Endodermal cell (in vitro differentiated cells): Measurements from ENCODE around the gene JARID2. TPM values are rescaled to one million over a fixed set of nuclear protein-coding genes. Genes with fewer than 3 reads are reported as not detected.

Experiments
- DNase-seq: peaks from one replicate; pipeline ENCODE4 v3.0.0-alpha.2; 2017
- H3K27ac ChIP-seq: 2 replicates; pipeline ENCODE4 v1.5.1; 2013; ENCODE audit warnings: mild to moderate bottlenecking, low read depth, low read length, moderate library complexity
- H3K27me3 ChIP-seq: 2 replicates; pipeline ENCODE4 v1.6.1; 2013; ENCODE audit warnings: mild to moderate bottlenecking, low read length, moderate library complexity; ENCODE audit not compliant: insufficient read depth, control insufficient read depth, poor library complexity, severe bottlenecking
- H3K36me3 ChIP-seq: 2 replicates; pipeline ENCODE4 v1.7.0; 2013; ENCODE audit warnings: mild to moderate bottlenecking, low read length, moderate library complexity; ENCODE audit not compliant: control insufficient read depth, insufficient read depth
- H3K4me1 ChIP-seq: one replicate; pipeline ENCODE4 v1.7.0; 2013; ENCODE audit warnings: low read length; ENCODE audit not compliant: control insufficient read depth, insufficient read depth
- H3K4me3 ChIP-seq: 2 replicates; pipeline ENCODE4 v1.5.1; 2013; ENCODE audit warnings: mild to moderate bottlenecking, low read length, moderate library complexity
- H3K9ac ChIP-seq: 2 replicates; pipeline ENCODE4 v1.6.1; 2013; ENCODE audit warnings: mild to moderate bottlenecking, low read length, moderate library complexity; ENCODE audit not compliant: poor library complexity, severe bottlenecking; ENCODE audit errors: extremely low read depth
- H3K9me3 ChIP-seq: 2 replicates; pipeline ENCODE4 v1.6.1; 2013; ENCODE audit warnings: mild to moderate bottlenecking, low read length, moderate library complexity; ENCODE audit not compliant: control insufficient read depth
- H3K27ac Mint-ChIP-seq: 2 replicates; pipeline ENCODE4 v1.8.0; 2020; ENCODE audit warnings: mixed read lengths
- H3K27me3 Mint-ChIP-seq: 2 replicates; pipeline ENCODE4 v1.8.0; 2021; ENCODE audit warnings: mild to moderate bottlenecking, mixed read lengths; ENCODE audit not compliant: insufficient read depth
- H3K36me3 Mint-ChIP-seq: 2 replicates; pipeline ENCODE4 v1.8.0; 2020; ENCODE audit warnings: low read depth, mixed read lengths
- H3K4me1 Mint-ChIP-seq: 2 replicates; pipeline ENCODE4 v1.8.0; 2020; ENCODE audit warnings: mixed read lengths
- H3K4me3 Mint-ChIP-seq: 2 replicates; pipeline ENCODE4 v1.8.0; 2020; ENCODE audit warnings: mild to moderate bottlenecking, moderate library complexity, mixed read lengths
- H3K9me3 Mint-ChIP-seq: 2 replicates; pipeline ENCODE4 v1.8.0; 2020; ENCODE audit warnings: mild to moderate bottlenecking, mixed read lengths
- CTCF ChIP-seq: fragments of 200-600 bp; sonication (generic); conservative IDR thresholded peaks from 2 replicates; pipeline ENCODE4 v1.5.0; 2021; ENCODE audit warnings: antibody characterized with exemption, mild to moderate bottlenecking
- WGBS, 2 experiments: methylation state at CpG; one replicate each; pipeline versions ENCODE4 v1.1.5 to v1.1.7; 2013; ENCODE audit warnings: missing lambda C conversion rate in 2 of 2, mixed read lengths in 1 of 2; ENCODE audit not compliant: insufficient coverage in 1 of 2, insufficient read length in 1 of 2; 5-methylcytosine and 5-hydroxymethylcytosine counted together
- total RNA-seq, 2 donors: library from RNA; stranded (reverse); fragmentation: NEBNext Ultra II Directional in 1 of 2; extraction: Animal tissue kit (Norgen Biotek cat#: 25700) in 1 of 2; gene quantifications; 2 replicates in 1 of 2; 3 replicates in 1 of 2; pipeline ENCODE4 v1.2.1, GENCODE V29; 2021

JARID2 gene
- total RNA-seq, 2 donors from 2014 or later = 42.5 to 77.0 TPM

GRCh38 chr6:15290962-15291704 is 45.3 kb downstream of the JARID2 start:
- H3K4me3 Mint-ChIP-seq = no peak overlapping the region
- Histone ChIP-seq H3K9ac (no peak overlapping the region), H3K27me3 (no peaks in the 10 kb centered on the region), H3K4me3 (no peak overlapping the region), H3K9me3 (no peaks in the 10 kb centered on the region), H3K4me1 (no peaks in the 10 kb centered on the region), H3K36me3 (peaks cover 19% of the 10 kb centered on the region), H3K27ac (no peak overlapping the region)
- no peak for DNase-seq
- H3K4me1 Mint-ChIP-seq = peaks cover 17% of the 10 kb centered on the region
- H3K27me3 Mint-ChIP-seq = no peaks in the 10 kb centered on the region
- WGBS, 2 experiments = 95 to 98% methylated on average over 10 to 13 of the region's 13 CpGs
- H3K27ac Mint-ChIP-seq = peak overlapping the region; percentile 26
- no peaks in the 10 kb centered on the region for H3K9me3 Mint-ChIP-seq
- TF ChIP-seq CTCF = no peak
- H3K36me3 Mint-ChIP-seq = peaks cover 20% of the 10 kb centered on the region

DNA sequence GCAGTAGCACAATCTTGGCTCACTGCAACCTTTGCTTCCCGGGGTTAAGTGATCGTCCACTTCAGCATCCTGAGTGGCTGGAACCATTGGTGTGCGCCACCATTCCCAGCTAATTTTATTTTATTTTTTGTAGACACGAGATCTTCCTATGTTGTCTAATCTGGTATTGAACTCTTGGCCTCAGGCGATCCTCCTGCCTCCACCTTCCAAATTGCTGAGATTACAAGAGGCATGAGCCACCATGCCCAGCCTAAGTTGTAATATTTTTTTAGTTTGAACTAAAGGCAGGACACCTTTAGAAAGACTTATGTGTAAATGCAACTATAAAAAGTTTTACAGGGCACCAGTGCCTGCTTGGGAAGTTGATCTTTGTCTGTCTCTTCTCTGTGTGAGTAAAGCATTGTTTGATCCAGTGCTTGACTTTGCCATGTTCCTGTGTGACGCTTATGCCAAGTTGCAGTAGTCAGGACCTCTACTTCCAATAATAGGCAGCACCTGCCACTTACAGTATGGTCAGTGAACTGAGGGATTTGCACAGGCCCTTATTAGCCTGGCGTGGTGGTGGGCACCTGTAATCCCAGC is 46.9 kb downstream of the JARID2 start:
- Histone ChIP-seq H3K9me3 (no peaks in the 10 kb centered on the region), H3K27me3 (no peaks in the 10 kb centered on the region), H3K27ac (no peak overlapping the region), H3K9ac (no peak overlapping the region), H3K4me1 (no peaks in the 10 kb centered on the region), H3K4me3 (no peak overlapping the region), H3K36me3 (peaks cover 15% of the 10 kb centered on the region)
- DNase-seq = no peak
- WGBS, 2 experiments = 94 to 97% methylated on average over 5 to 7 of the region's 7 CpGs
- TF ChIP-seq CTCF = no peak
- Mint-ChIP-seq H3K4me3 (no peak overlapping the region), H3K36me3 (peaks cover 20% of the 10 kb centered on the region), H3K9me3 (no peaks in the 10 kb centered on the region), H3K27me3 (no peaks in the 10 kb centered on the region), H3K27ac (no peak overlapping the region), H3K4me1 (peaks cover 21% of the 10 kb centered on the region)

GRCh38 chr6:15293674-15294073 is 47.8 kb downstream of the JARID2 start:
- H3K27ac Mint-ChIP-seq = peak overlapping the region; percentile 42
- H3K9me3 Mint-ChIP-seq = no peaks in the 10 kb centered on the region
- peaks cover 18% of the 10 kb centered on the region for H3K4me1 Mint-ChIP-seq
- Histone ChIP-seq H3K27me3 (no peaks in the 10 kb centered on the region), H3K9me3 (no peaks in the 10 kb centered on the region), H3K36me3 (peaks cover 14% of the 10 kb centered on the region), H3K9ac (no peak overlapping the region), H3K4me1 (no peaks in the 10 kb centered on the region), H3K4me3 (no peak overlapping the region), H3K27ac (no peak overlapping the region)
- WGBS, 2 experiments = 90 to 94% methylated on average over 2 of the region's 2 CpGs
- TF ChIP-seq CTCF = no peak
- no peak for DNase-seq
- H3K36me3 Mint-ChIP-seq = peaks cover 20% of the 10 kb centered on the region
- no peak overlapping the region for H3K4me3 Mint-ChIP-seq
- no peaks in the 10 kb centered on the region for H3K27me3 Mint-ChIP-seq
